HCT116 (cell line): Measurements from ENCODE around the gene RSAD2. TPM values are rescaled to one million over a fixed set of nuclear protein-coding genes. Genes with fewer than 3 reads are reported as not detected.

Source experiments
- ATAC-seq: fragments of 200-7000 bp; cut with Tn5 transposase; 2 replicates; pipeline ENCODE4 v1.9.1; 2020; ENCODE audit warnings: mild to moderate bottlenecking, moderate library complexity
- BruUV-seq: library from RNA; stranded (reverse); fragments of 400-500 nt; replicated peaks from 2 replicates; lab custom pipeline; 2021; lab: Mats Ljungman, UMichigan
- CTCF ChIA-PET: fragments of 300-600 bp; sonication (Branson Sonifier 250); formaldehyde crosslinking; loops from one replicate; lab custom pipeline; 2021; ENCODE audit warnings: antibody characterized with exemption; lab: Charles Lee
- POLR2A ChIA-PET: fragments of 300-600, 350-600 bp; sonication (Branson Sonifier 250); formaldehyde crosslinking; loops from one replicate; lab custom pipeline; 2021; ENCODE audit warnings: antibody characterized with exemption; lab: Charles Lee
- RAD21 ChIA-PET, 2 experiments: fragments of 300-600 bp; sonication (Branson Sonifier 250); formaldehyde crosslinking; loops; one replicate each; lab custom pipeline; 2023; ENCODE audit warnings: low total read pairs in 2 of 2; ENCODE audit not compliant: uncharacterized antibody in 2 of 2, unreplicated experiment in 2 of 2, low non-redundant PET in 1 of 2; lab: Charles Lee
- DNase-seq: peaks from one replicate; pipeline ENCODE4 v3.0.0-alpha.2; 2010; ENCODE audit warnings: low read depth, low spot score
- H2AFZ ChIP-seq: fragments of 200-600 bp; shearing (Covaris generic), sonication (generic); 2 replicates; pipeline ENCODE4 v1.6.1; 2017; ENCODE audit warnings: low read depth, mixed run types, mixed read lengths, antibody characterized with exemption, low read length; ENCODE audit not compliant: poor library complexity, severe bottlenecking
- H3K27ac ChIP-seq: 2 replicates; pipeline ENCODE4 v1.5.1; 2012; ENCODE audit warnings: low read depth, low read length
- H3K27me3 ChIP-seq: fragments of 200-600 bp; sonication (generic); 2 replicates; pipeline ENCODE4 v1.6.1; 2016; ENCODE audit warnings: mixed run types, low read length, mixed read lengths; ENCODE audit not compliant: insufficient read depth
- H3K36me3 ChIP-seq, 2 experiments: fragments of 200-500 bp in 1 of 2; fragments of 200-600 bp in 1 of 2; sonication (Bioruptor generic) in 1 of 2; sonication (generic) in 1 of 2; 2 replicates each; pipeline versions ENCODE4 v1.5.1 to v1.6.1; 2014 to 2016; ENCODE audit warnings: low read length in 2 of 2, inconsistent platforms in 1 of 2, mixed read lengths in 1 of 2, mixed run types in 1 of 2; ENCODE audit not compliant: insufficient read depth in 2 of 2, control insufficient read depth in 1 of 2
- H3K4me1 ChIP-seq, 2 experiments: fragments of 200-600 bp in 1 of 2; sonication (generic) in 1 of 2; 2 replicates each; pipeline versions ENCODE4 v1.5.1 to v1.6.1; 2012 to 2017; ENCODE audit warnings: low read length in 2 of 2, inconsistent platforms in 1 of 2, mild to moderate bottlenecking in 1 of 2, mixed read lengths in 1 of 2, mixed run types in 1 of 2, moderate library complexity in 1 of 2; ENCODE audit not compliant: insufficient read depth in 2 of 2, control insufficient read depth in 1 of 2
- H3K4me2 ChIP-seq: fragments of 200-600 bp; sonication (generic); 2 replicates; pipeline ENCODE4 v1.6.1; 2017; ENCODE audit warnings: mixed run types, low read length, mixed read lengths
- H3K4me3 ChIP-seq, 2 experiments: fragments of 200-600 bp in 1 of 2; sonication (generic) in 1 of 2; replicated peaks in 1 of 2; 2 replicates each; pipeline ENCODE4 v1.5.1; 2011 to 2016; ENCODE audit warnings: low read length in 2 of 2, control low read depth in 1 of 2, low read depth in 1 of 2, mild to moderate bottlenecking in 1 of 2, mixed read lengths in 1 of 2, mixed run types in 1 of 2
- H3K79me2 ChIP-seq: fragments of 200-600 bp; sonication (generic); 2 replicates; pipeline ENCODE4 v1.6.1; 2017; ENCODE audit warnings: mild to moderate bottlenecking, mixed run types, low read length, moderate library complexity, mixed read lengths; ENCODE audit not compliant: insufficient read depth
- H3K9ac ChIP-seq: fragments of 200-600 bp; sonication (generic); 2 replicates; pipeline ENCODE4 v1.6.1; 2016; ENCODE audit warnings: low read length, mixed read lengths
- H3K9me2 ChIP-seq: fragments of 200-600 bp; sonication (generic), shearing (Covaris generic); 2 replicates; pipeline ENCODE4 v1.6.1; 2017; ENCODE audit warnings: mixed run types, mild to moderate bottlenecking, moderate library complexity; ENCODE audit not compliant: insufficient read depth
- H3K9me3 ChIP-seq, 2 experiments: fragments of 200-500 bp in 1 of 2; fragments of 200-600 bp in 1 of 2; sonication (Bioruptor generic) in 1 of 2; sonication (generic) in 1 of 2; 2 replicates each; pipeline ENCODE4 v1.6.1; 2014 to 2017; ENCODE audit warnings: low read length in 2 of 2, mixed read lengths in 2 of 2, inconsistent platforms in 1 of 2, low read depth in 1 of 2, mild to moderate bottlenecking in 1 of 2, mixed run types in 1 of 2, moderate library complexity in 1 of 2; ENCODE audit not compliant: control insufficient read depth in 1 of 2, insufficient read depth in 1 of 2
- H4K20me1 ChIP-seq: fragments of 200-600 bp; sonication (generic), shearing (Covaris generic); 2 replicates; pipeline ENCODE4 v1.6.1; 2017; ENCODE audit warnings: mixed run types, mild to moderate bottlenecking, moderate library complexity; ENCODE audit not compliant: insufficient read depth
- ATF3 ChIP-seq: IDR thresholded peaks from 2 replicates; pipeline ENCODE4 v1.6.1; 2012
- CTCF ChIP-seq, 3 experiments: fragments of 200-600 bp in 1 of 3; sonication (generic) in 1 of 3; IDR thresholded peaks in 2 of 3; conservative IDR thresholded peaks in 1 of 3; 2 replicates each; pipeline ENCODE4 v1.5.1; 2012 to 2017; ENCODE audit warnings: low read depth in 2 of 3, low read length in 2 of 3, antibody characterized with exemption in 1 of 3, borderline replicate concordance in 1 of 3, control low read depth in 1 of 3, mild to moderate bottlenecking in 1 of 3, mixed read lengths in 1 of 3, mixed run types in 1 of 3, moderate library complexity in 1 of 3; ENCODE audit not compliant: insufficient read depth in 1 of 3
- JUND ChIP-seq: IDR thresholded peaks from 2 replicates; pipeline ENCODE4 v1.6.1; 2012
- MAX ChIP-seq: IDR thresholded peaks from 2 replicates; pipeline ENCODE4 v1.6.1; 2012
- POLR2A ChIP-seq: IDR thresholded peaks from 2 replicates; pipeline ENCODE4 v1.7.0; 2011; ENCODE audit warnings: borderline replicate concordance; ENCODE audit not compliant: insufficient read depth, insufficient read length; ENCODE audit errors: extremely low read depth
- REST ChIP-seq: IDR thresholded peaks from 2 replicates; pipeline ENCODE4 v1.6.1; 2012; ENCODE audit warnings: low read depth
- SP1 ChIP-seq: IDR thresholded peaks from 2 replicates; pipeline ENCODE4 v1.6.1; 2012; ENCODE audit warnings: low read depth
- YY1 ChIP-seq: IDR thresholded peaks from 2 replicates; pipeline ENCODE4 v1.6.1; 2011; ENCODE audit warnings: low read length, low read depth, moderate library complexity, mild to moderate bottlenecking; ENCODE audit not compliant: insufficient replicate concordance; ENCODE audit errors: extremely low read depth
- ZBTB33 ChIP-seq: IDR thresholded peaks from 2 replicates; pipeline ENCODE4 v1.6.1; 2011; ENCODE audit warnings: mild to moderate bottlenecking, low read length, moderate library complexity; ENCODE audit not compliant: insufficient replicate concordance; ENCODE audit errors: extremely low read depth
- intact Hi-C: fragments of 100-400 bp; cut with micrococcal nuclease; formaldehyde crosslinking; loops from 2 replicates; pipeline ENCODE4 v1.10.0; 2022
- total RNA-seq: library from RNA; stranded (reverse); gene quantifications from one replicate; pipeline ENCODE4 v1.2.1, GENCODE V29; 2021; ENCODE audit not compliant: unreplicated experiment

RSAD2 gene
- total RNA-seq, 1 experiment from 2014 or later, result not detected

GRCh38 chr2:6914828-6915227 is 37.3 kb downstream of the RSAD2 start (continued):
- no peak for TF ChIP-seq REST

- H3K4me1 ChIP-seq, result peaks cover 9 to 30% of the 10 kb centered on the region in 2 experiments; a peak in 3 of 4 replicates
- H3K9ac ChIP-seq, result no peak overlapping the region
- H3K9me2 ChIP-seq, result no peaks in the 10 kb centered on the region
- POLR2A ChIA-PET, result no interaction called here
- intact Hi-C loops, result loop anchor here (5.0 kb wide), 1 partner anchor 127 kb away; no protein-coding TSS in a partner anchor
- H4K20me1 ChIP-seq, result no peaks in the 10 kb centered on the region
- H3K9me3 ChIP-seq, result no peaks in the 10 kb centered on the region
- no TSS peak for BruUV-seq
- no peak overlapping the region for H3K27ac ChIP-seq
- H3K4me3 ChIP-seq, result no peak overlapping the region
- H3K36me3 ChIP-seq, result no peaks in the 10 kb centered on the region
- ATAC-seq, result no peak
- no peak overlapping the region for H3K4me2 ChIP-seq
- no peak for DNase-seq
- H3K79me2 ChIP-seq, result peaks cover 3% of the 10 kb centered on the region; the same call in 1 of the 2 replicates
- H2AFZ ChIP-seq, result no peak overlapping the region
- RAD21 ChIA-PET, result no interaction called here
- CTCF ChIA-PET, result interaction anchor here (0.7 to 1.8 kb wide), 3 partner anchors 10 to 129 kb away, joined by 3 to 7 read pairs (median 4); no protein-coding TSS in a partner anchor
- TF ChIP-seq JUND, result no peak
- TF ChIP-seq ZBTB33, result no peak
- no peak for TF ChIP-seq ATF3
- no peak for TF ChIP-seq SP1
- TF ChIP-seq YY1, result no peak
- TF ChIP-seq MAX, result no peak
- TF ChIP-seq POLR2A, result no peak
- no peak for TF ChIP-seq CTCF (IDR thresholded peaks at IDR 0.05 in 2 of 3, conservative IDR thresholded peaks at IDR 0.05 in 1 of 3; ENCODE audit: borderline replicate concordance in 1 of 3, insufficient read depth in 1 of 3, low read depth in 2 of 3, low read length in 2 of 3)
- H3K27me3 ChIP-seq, result no peaks in the 10 kb centered on the region
These were observed 37.8 kb downstream of the RSAD2 start for GRCh38 chr2:6915399-6915798.
